NCI-H446 treated with DMSO at 0.1 percent for 48 hours (cell line): Measurements from ENCODE around the gene HIVEP2.

Experiments used
- DNase-seq: peaks from one replicate; lab custom pipeline; 2025; lab: John Stamatoyannopoulos, UW

Gene HIVEP2

DNA sequence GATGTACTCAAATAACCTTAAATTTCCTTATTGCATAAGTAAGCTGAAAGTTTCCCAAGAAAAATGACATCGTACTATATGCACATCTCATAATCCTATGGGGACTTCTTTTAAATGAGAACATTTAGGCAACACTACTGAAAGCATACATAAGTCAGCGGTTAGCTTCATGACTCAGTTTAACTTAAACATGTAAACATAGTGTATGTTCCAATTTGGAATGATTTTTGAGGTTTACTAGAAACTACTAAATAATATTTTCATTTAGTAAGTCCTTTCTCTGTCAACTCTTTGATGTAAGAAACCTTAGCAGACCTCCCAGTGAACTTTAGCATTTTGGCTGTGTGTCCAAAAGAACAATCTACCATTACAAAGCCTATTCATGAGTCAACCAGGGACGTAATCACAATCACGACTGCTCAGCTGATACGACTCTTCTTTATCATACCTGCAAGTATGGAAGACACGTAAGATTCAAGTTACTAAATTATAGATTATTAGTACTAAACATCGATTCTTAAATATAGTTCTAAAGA lies 19.3 kb downstream of the HIVEP2 start:
- DNase-seq = no peak

DNA sequence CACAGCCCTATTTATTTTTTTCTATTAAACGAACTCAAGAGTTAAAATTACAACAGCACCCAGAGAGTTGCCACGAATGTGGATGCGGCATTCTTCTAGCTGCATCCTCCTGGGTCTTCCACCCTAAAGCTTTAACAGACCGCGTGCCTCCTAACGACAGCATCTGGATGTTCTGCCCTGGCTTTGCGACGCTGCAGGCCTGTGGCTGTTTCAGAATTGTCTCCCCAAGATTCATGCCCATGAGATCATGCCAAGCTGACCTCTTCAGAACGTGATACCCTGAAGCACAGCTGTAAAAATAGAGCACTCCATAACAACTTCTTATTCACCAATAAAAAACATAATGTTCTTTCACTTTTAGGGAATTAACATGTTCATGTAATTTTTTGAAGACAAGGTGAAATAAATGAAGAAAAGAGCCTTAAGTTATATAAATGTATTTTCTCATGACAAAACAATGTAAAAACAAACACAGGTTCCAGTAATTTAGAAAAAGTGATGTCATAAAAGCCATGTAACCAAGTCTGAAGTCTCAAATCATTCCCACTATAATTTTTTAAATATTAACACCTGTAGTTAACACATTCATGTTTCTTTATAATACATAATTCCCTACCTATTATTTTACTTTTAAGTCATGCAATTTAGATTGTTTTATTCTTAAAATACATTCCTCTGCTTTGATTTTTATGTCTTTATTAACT lies 26.5 kb downstream of the HIVEP2 start:
- no peak for DNase-seq

DNA sequence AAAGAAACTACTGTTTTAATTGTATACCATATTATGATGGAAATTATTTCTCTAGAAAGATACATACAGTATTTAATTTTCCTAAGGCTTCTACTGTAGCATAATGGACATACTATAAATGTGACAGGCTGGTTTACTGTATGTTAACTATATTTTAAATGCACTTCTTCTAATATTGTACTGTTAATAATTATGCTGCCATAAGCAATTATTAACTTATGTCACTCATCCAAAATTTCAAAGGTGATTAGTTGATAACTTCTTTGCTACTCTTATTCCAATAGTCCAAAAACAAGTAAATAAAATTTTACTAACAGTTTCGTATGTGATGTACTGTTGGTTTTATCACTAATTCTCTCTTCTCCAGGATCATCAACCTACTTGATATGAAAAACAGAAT lies 28.1 kb downstream of the HIVEP2 start:
- DNase-seq = no peak

DNA sequence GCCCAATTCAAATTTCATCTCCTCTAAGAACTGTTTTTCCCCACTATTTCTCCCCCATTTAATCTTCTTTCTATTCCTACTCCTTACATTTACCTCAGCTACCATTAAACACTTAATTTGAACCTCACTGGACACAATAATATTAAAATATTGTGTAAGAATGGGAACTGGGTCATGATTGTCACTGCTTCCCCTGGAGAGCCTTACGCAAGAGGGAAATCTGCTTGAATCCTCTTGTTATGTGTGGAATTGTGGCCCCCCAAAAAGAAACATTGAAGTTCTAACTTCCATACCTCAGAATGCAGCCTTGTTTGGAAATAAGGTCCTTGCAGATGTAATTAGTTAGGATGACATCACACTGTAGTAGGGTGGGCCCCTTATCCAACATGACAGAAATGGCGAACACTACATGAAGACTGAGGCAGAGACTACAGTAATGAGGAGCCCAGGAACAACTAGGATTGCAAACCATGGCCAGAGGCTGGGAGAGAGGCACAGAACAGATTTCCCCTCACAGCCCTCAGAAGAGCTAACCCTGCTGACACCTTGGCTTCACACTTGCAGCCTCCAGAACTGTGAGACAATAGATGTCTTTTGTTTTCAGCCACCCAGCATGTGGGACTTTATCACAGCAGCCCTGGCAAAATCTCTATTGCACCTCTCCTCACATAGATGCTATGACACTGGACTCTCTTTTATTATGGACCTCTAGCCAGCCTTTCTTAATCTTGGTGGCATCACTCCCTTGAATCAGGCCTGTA lies 29.9 kb downstream of the HIVEP2 start:
- no peak for DNase-seq

DNA sequence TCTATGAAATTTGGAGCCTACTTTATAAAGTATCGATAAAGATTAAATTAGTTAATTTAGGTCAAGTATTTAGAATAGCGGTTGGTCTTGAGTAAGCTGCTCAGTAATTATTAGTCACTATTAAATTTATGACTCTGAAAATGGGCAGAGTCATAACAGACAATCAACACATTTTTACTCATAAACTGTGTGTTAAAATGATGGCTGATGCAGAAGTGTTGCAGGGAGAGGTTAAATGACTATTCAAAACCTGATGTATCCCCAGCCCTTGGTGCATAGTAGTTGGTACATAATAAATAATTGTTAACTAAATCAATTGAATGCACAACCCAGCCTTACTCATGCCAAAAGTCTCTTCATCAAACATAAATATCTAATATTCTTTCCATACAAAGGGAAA lies 30.6 kb downstream of the HIVEP2 start:
- no peak for DNase-seq

DNA sequence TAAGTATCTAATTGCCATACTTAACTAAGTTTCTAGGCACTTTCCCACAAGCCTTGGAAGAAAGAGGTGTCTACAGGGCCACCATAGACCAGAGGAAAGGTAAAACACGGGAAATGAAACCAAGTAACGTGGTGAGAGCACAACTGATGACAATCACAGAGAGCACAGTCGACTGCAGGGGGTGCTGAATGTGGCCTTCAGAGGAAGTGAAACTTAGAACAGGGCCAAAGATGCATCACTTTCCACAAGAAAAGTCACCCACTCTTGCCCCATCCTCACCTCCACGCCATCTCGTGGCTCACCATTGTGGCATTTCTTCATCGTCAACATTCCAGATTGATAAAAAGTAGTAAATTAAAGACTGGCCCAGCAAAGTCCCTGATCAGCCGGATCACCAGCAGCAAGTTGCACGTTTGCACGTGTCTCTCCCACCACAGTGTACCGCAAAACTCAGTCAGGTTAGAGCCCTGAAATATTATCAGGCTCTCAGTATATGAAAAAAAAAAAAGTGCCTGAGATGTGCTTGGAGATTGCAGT lies 31.4 kb downstream of the HIVEP2 start:
- DNase-seq = no peak

DNA sequence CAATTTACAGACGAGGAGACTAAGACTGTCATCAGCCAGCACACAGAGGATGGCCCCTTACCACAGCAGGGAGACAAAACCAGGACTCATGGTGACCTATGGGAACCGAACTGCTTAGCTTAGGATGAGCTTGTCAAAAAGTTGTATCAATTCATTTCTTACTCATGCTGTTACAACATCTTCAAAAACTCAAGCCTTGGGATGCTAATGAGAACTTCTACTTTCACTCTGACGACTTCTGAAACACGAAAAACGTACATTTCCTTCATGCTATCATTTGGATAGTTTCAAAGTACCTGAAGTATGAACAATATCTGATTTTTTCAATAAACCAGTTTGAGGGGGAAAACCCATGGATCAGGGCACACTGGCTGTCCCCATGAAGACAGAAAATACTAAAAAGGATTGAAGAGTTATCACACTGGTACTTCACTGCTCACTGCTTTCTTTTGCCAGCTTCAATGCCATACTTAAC lies 31.9 kb downstream of the HIVEP2 start:
- DNase-seq = no peak

DNA sequence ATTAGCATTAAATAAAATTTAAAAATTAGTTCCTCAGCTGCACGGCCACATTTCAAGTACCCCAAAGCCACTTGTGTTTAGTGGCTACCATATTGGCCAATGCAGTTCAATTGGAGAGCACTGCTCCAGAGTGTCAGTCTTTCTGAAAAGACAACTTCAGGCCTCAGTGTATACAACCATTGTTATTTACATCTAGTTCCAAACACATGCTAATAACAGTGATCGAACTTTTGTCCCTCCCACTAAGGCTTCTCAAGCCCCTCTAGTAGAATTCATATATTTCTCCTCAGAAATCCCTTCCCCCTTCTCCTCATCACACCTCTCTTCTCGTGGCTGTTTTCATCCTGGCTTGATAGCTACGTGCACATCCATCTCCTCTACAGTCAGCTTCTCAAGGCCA lies 32.9 kb downstream of the HIVEP2 start:
- DNase-seq = no peak

DNA sequence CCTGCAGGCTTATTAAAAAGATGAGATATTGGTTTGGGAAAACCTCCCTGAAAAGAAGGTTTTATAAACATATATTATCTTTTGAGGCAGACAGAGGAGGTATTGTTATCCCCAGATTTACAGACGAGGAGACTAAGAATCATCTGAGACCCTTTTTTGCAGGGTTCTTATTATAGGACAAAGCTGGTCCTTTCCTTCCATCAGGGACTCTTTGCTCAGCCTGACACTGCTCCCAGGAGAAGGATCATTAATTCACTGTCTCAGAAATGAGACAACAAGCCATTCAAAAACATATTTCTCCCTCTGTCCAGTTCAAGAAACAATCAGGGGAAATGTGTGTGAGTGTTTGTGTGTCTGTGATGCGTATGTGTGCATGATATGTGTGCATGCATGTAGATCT lies 33.5 kb downstream of the HIVEP2 start:
- no peak for DNase-seq

DNA sequence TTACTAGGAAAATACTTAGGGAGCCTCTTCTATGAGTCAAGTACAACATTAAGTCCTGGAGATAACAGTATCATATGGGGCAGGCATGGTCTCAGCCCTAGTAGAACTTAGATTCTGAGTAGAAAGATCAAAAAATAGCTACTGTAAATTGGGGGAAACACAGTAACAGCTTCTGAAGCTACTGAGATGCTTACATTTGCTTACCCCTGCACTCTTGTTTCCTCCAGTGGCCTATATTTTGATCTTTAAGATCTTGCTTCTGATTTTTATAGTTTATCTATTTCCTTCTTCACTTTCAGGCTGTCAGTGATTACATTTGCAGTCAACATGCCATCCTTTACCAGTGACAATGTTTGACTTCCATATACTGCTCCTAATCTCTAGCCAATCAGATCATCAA lies 35.3 kb downstream of the HIVEP2 start:
- no peak for DNase-seq

DNA sequence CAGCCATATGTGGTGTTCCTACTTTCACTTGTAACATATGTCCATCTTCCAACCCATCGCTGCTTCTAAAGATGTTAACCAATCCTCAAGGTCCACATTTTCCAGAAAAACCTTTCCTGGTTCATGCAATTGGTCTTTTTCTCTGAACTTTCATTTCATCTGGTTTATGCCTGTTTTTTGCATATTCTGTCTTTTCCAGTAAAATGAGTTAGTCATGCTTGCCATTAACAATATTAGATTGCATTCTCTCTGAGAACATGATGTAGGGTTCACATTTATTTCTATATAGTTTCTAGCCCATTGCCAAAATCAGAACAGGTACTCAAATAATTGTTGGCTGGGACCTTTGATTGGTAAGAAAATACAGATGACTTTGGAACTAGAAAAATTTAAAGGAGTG lies 36.7 kb downstream of the HIVEP2 start:
- no peak for DNase-seq

DNA sequence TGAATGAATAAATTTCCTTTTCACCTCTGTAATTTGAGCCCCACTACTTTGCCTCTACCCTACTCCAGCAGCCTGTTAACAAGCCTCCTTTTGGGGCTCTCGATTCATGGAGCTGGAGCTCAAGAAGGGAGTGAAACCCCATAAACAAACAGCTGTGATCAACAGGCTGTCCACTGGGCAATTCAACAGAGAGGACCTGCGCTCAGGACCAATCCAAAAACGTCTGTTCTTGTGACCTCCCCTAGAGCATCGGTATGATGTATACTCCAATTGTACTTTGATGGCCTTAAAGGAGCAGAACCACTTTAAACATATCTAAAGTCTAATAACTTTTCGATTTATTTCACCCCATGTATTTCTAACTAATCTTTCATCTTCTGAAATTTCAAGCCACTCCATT lies 37.4 kb downstream of the HIVEP2 start:
- no peak for DNase-seq

DNA sequence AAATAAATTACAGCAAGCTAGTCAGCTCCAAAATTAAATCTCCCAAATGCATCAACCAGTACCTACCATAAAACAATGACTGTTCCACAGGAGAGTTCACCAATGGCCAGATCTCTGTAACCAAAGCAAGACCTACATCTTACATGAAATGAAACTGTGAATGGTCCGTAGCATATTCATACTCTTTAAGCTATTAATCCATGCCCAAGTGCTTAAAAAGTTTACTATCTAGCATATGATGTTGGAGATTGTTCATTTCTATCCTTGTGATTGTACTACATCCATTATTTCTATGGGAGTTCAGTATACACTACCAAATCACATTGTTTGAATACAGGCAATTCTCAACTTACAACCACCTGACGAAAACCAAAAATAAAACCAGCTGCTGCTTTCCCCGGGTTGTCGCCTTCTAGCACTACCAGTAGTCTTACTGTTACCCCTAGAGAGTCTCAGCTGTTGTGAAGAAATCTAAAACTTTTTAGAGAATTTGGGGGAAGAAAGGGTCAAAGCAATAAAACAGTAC lies 38.0 kb downstream of the HIVEP2 start:
- DNase-seq = no peak

DNA sequence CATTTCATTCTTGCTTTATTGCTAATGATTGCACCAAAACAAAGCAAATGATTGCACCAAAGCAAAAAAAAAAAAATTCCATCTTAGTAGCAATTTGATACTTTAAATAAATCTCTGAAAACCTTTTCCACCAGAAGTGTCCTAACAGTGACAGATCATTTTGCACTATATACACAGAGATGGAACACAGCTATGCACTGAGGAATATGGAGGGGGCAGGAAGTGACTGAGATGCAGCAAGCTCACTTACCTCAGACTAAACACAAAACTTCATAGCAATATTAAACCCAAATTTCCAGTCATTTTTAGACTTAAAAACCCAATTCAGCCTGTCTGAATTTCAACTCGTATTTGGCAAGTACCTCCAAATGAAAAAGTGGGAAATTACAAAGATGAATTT lies 41.2 kb downstream of the HIVEP2 start:
- no peak for DNase-seq

DNA sequence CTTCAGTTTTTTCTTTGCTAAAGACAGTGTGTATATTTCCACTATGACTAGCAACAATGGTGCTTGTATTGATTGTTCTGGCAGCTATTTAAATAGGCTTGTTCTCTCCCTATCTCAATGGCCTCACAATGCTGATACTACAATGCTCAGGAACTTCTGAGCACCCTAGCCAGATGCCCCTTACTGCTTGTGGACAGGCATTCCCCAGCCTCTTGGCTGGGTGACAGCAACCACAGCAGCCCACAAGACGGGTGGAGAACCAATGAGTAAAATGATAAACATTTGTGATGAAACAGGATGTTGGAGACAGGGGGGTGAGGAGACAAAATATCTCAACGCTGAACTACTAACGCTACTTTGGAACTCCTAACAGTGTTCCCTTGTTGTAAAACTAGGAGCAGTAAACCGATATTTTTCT lies 42.3 kb downstream of the HIVEP2 start:
- DNase-seq = no peak

DNA sequence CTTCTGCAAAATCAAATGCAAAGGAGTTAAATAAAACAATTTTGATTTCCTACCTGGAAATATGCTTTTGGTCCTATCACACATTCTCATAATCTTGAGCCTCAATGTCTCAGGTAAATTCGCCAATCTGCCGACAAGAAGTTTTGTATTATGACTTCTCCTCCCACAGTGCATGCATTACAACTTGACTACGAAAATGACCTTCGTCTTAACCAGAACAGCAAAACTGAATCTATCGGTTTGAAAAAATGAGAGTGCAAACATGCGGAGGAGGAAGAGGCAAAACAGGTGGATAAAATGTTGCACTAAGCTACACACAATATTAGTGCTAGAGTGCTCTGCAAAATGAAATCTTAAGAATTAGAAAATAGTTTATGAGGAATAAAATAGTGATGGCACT lies 43.4 kb downstream of the HIVEP2 start:
- no peak for DNase-seq

DNA sequence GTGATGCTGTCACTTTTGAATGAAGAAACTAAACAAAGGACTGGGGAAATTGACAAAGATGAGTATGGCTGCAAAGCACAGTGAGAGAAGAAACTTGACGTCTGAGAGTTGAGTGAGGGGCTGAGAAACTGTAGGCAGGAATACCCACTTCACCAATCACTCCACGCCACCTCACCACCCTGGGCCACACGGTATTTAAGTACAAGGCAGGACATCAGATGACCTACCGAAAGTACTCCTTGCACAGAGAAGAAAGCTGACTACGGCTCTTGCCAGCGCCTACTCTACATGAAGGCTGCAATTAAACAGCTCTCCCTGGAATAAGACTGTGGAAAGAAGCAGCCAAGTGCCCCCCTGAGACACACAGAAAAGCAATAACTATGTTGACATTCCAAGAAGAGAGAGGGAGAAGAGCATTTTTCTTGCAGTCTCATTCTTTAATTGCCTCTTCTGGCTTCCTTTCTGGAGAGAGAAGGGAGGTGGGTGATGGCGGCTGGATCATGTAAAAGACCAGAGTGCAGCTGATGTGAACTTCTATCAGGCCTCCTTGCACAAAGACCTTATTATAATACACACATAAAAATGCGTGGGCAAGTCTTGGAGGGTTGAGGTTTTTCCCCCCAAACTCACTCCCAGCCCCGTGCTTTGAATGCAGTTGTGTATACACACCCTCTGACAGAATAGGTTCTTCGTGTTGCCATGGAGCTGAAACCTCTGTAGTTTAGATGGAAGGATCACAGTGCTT lies 44.6 kb downstream of the HIVEP2 start:
- no peak for DNase-seq

DNA sequence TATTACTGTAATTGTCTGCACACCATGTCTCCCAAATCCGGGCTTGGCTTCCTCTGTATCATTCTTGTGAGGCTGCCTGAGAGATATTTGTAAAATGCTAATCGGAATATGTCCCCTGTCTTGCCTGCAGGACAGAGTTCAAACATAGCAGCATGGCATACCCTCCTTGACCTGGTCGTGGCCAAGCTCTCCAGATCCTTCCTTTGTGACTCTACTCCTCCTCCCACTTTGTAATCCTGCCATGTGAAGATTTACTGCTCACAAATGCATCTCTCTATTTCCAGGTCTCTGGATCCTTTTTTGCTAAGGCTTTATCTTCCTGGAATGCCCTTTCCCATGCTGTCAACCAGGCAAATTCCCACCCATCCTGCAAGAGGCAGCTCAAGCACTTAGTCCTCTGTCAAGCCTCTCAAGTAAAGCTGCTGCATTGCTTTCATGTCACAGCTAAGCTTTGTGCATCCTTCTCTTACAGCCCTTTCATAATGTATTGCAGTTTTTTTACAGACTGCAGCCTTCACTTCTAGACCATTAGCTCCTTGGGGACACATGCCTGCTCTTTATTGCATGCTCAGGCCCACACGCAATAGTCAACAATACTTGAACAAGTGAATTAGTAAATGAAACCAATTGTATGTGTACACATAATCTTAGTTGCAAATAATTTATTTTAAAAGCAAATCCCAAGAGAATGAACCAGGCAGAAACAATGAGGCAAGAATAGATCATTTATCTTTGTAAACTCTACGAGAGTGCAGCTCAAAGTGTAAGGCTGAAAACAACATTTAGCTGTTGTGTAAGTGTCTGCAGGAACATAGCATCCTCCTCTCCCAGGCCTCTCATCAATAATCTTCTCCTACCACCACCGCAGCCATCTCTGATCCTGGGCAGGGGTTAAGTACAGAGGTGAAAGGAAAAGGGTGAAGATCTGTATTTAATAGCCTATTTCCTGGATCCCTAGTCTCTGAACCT lies 45.8 kb downstream of the HIVEP2 start:
- DNase-seq = no peak

DNA sequence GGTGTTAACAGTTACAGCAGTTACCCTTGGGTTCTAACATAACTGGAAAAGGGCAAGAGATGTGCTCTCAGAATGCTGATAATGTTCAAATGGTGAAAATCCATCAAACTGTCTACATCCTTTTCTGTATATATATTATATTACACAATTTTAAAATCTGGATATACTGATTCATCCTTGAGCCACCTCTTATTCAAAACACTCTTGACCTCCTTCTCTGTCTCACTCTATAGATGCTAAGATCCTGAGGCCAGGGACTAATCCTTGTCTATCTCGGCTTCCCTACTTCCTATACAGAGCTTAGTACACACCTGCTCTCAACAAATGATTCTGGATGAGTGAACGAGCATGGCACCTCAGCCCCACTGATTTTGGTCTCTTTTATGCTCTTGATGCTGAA lies 47.3 kb downstream of the HIVEP2 start:
- no peak for DNase-seq

DNA sequence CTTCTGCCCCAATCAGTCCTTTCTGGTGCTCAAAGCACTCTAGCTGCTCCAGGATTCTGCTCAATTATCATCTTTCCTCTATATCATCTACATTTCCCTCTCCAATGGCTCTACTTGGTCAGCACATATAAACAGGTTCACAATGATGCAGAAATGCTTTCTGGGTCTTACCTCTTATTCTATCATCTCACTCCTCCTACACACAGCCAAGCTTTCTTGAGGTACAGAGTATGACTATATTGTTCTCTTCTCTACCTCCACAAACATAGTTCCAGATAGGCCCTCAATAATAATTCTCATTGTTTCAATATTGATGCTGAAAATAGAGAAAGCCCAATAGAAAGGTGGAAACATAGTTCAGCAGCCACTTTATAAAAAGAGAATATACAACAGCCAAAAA lies 48.2 kb downstream of the HIVEP2 start:
- no peak for DNase-seq

DNA sequence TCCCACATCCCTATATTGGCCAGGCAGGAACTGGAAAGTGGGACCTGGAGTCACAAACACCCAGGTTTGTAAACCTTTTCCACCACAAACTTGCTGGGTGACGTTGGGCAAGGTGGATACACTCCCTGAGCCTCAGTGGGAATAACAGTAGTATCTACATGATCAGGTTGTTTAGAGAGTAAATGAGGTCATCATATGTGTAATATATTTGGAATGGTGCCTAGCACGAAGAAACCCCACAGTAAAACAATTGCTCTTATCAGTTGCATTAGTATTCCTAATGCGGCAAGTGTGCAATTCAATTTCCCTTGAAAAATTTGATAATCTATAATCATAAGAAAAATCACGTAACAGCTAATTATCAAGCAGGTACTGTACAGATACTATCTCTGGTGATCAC lies 51.9 kb downstream of the HIVEP2 start:
- DNase-seq = no peak
